Spleen (tissue), 7 donors: ENCODE results near the gene CYFIP2.

Experiments used
- POLR2A ChIP-seq, 3 donors: fragments of 450-650 bp; IDR thresholded peaks; one replicate each; pipeline ENCODE4 v1.5.1; 2017; ENCODE audit warnings: antibody characterized with exemption in 3 of 3, mild to moderate bottlenecking in 1 of 3
- POLR2AphosphoS5 ChIP-seq, 3 donors: sonication (generic); formaldehyde crosslinking; IDR thresholded peaks; one replicate each; pipeline ENCODE4 v1.5.1; 2017; ENCODE audit warnings: antibody characterized with exemption in 3 of 3
- TF ChIP-seq, protein P1 (sequence below), 11 experiments: fragments of 200-600 bp in 7 of 11; fragments of 450-650 bp in 4 of 11; sonication (generic) in 4 of 11; IDR thresholded peaks in 8 of 11; conservative IDR thresholded peaks in 3 of 11; 1 replicate in 7 of 11; 2 replicates in 4 of 11; pipeline versions ENCODE4 v1.4.0 to v1.8.0; 2016 to 2021; ENCODE audit warnings: antibody characterized with exemption in 11 of 11, inconsistent platforms in 4 of 11, mild to moderate bottlenecking in 1 of 11
- donor health status: DM: no; HTN: no; CAD: no; lungs with moderate emphysema.
- donor health status: DM: no; HTN: no; CAD: no.
- donor health status: DM: no; HTN: no; CAD: no.

DNA sequence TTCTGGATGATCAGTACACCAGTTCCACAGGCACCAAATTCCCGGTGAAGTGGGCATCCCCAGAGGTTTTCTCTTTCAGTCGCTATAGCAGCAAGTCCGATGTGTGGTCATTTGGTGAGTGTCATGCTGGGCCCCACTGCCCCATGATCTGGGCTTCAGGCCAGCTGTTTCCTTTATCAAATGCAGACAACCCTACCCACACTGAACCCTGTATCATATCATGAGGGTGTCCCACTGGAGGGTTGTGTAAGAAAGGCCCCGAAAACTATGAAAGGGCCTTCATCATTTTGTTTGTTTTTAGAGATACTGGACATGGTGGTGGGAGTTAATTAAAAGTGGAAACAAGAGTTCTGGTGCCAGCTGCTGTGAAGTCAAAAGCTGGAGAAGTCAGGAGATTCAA lies 20.0 kb upstream of the CYFIP2 start:
- TF ChIP-seq POLR2AphosphoS5 (IDR thresholded peaks at IDR 0.05) (no peak), POLR2A (IDR thresholded peaks at IDR 0.05) (no peak)
- TF ChIP-seq, protein P1, sequence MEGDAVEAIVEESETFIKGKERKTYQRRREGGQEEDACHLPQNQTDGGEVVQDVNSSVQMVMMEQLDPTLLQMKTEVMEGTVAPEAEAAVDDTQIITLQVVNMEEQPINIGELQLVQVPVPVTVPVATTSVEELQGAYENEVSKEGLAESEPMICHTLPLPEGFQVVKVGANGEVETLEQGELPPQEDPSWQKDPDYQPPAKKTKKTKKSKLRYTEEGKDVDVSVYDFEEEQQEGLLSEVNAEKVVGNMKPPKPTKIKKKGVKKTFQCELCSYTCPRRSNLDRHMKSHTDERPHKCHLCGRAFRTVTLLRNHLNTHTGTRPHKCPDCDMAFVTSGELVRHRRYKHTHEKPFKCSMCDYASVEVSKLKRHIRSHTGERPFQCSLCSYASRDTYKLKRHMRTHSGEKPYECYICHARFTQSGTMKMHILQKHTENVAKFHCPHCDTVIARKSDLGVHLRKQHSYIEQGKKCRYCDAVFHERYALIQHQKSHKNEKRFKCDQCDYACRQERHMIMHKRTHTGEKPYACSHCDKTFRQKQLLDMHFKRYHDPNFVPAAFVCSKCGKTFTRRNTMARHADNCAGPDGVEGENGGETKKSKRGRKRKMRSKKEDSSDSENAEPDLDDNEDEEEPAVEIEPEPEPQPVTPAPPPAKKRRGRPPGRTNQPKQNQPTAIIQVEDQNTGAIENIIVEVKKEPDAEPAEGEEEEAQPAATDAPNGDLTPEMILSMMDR (IDR thresholded peaks at IDR 0.05 in 8 of 11, conservative IDR thresholded peaks at IDR 0.05 in 3 of 11), result no peak
